Measurements from ENCODE around the gene TGM5. TPM values are rescaled to one million over a fixed set of nuclear protein-coding genes. Genes with fewer than 3 reads are reported as not detected.
"Not testable (repeated sequence)": the region's sequence is repeated elsewhere in the genome, so short reads cannot be mapped to it uniquely, and the experiment has no call there.

TGM5 gene
- polyA plus RNA-seq, 4 donors: 0.03 TPM; not detected in 3

- no peak for DNase-seq (ENCODE audit: low read depth in 4 of 4, low spot score in 3 of 4)
These were observed 15.9 kb downstream of the TGM5 start for GRCh38 chr15:43250785-43251184.

- DNase-seq (ENCODE audit: low read depth in 4 of 4, low spot score in 3 of 4): no peak
These were observed 17.0 kb downstream of the TGM5 start for GRCh38 chr15:43249699-43250203.

DNA sequence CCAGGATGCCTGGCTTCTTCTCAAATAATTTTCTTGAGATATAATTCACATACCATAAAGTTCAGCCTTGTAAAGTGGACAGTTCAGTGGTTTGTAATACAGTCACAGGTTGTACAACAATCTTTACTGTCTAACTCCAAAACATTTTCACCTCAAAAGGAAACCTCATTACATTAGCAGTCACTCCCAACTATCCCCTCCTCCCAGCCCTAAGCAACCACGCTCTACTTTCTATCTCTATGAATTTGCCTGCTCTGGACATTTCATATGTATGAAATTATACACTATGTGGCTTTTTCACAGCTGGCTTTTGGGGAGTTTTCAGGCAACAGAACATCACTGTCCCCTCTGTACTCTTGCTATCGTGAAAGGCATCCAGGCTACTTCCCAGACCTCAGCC is 17.5 kb downstream of the TGM5 start:
- no peak for DNase-seq (ENCODE audit: low read depth in 4 of 4, low spot score in 3 of 4)

DNA sequence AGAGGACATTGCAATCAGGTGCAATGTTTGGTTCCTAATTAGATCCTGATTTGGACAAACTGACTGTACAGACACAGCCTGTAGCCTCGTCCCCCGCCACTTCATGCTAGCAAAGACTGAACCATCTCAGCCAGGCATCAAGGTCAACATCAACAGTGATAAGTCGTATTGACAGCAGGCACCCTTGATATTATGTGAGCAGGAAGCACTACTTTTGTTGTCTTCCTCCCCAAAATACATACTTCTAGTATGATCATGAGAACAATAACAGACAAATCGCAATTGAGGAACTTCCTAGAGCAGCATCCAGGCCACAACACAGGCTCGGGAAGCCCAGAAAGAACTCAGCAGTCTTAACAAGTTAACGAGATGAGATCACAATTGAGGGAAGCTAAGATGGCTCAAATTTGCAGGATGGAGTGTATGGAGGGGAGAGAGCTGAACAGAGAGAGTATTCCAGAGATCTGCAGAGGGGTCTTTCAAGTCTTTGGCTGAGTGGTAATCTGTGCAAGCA is 20.4 kb downstream of the TGM5 start:
- DNase-seq (ENCODE audit: low read depth in 4 of 4, low spot score in 3 of 4): no peak

DNA sequence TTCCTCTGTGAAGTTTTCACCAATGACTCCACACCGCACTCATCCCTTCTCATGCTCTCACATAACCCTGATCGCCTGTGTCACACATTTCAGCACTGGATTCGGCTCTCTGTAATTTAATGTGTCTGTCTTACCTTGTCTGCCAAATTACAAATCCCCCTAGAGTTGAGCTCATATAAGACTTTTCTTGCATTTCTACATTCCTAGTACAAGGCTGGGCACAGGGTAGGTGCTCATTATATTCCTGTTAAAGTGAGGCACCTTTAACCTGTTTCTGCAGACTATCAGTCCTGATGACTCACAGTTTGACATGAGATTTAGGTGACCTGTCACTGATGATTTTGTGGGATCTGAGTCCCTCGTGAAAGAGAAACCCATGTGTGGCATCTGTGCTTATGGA is 22.6 kb downstream of the TGM5 start:
- no peak for DNase-seq (ENCODE audit: low read depth in 4 of 4, low spot score in 3 of 4)

- DNase-seq (ENCODE audit: low read depth in 4 of 4, low spot score in 3 of 4): no peak
These were observed 23.6 kb downstream of the TGM5 start for GRCh38 chr15:43243020-43243645.

DNA sequence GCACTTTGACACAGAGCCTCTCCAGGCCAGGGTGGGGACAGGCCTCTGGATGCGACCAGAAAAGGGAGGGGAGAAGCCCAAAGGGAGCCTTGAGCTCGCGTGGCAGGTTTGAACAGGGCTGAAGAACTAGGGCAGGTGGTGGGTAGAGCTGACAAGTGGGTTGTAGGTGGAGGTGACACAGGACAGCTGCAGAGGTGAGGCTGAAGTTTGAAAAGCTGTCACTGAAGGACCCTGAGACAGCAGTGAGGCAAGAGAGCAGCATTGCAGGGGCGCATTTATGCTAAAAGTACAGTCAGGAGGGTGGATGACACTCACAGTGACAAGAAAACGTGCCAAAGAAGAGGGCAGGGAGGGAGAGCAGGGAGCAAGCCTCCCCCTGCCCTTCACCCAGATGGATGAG is 24.1 kb downstream of the TGM5 start:
- DNase-seq (ENCODE audit: low read depth in 4 of 4, low spot score in 3 of 4): no peak

DNA sequence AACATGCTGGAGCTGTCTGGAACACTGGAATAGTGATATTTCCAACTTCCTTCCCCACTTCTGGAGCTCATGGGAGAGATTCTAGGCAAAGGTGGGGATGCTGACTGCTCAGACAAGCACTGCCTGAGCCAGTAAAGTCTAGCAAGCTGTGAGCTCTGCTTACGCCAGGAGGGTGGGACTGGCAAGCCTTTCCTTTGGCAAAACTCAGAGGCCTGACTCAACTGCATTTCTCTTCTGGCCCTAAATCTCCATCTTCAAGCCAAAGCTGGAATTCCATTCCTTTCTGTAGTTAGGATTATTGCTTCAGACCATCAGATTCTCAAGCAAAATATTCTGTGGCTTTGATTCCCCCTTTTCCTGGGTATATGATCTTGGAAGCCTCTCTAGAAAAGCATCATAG is 25.6 kb downstream of the TGM5 start:
- no peak for DNase-seq (ENCODE audit: low read depth in 4 of 4, low spot score in 3 of 4)

- no peak for DNase-seq (ENCODE audit: low read depth in 4 of 4, low spot score in 3 of 4)
These were observed 26.8 kb downstream of the TGM5 start for GRCh38 chr15:43239732-43240491.

- DNase-seq (ENCODE audit: low read depth in 4 of 4, low spot score in 3 of 4): no peak
These were observed 28.0 kb downstream of the TGM5 start for GRCh38 chr15:43238671-43239131.

DNA sequence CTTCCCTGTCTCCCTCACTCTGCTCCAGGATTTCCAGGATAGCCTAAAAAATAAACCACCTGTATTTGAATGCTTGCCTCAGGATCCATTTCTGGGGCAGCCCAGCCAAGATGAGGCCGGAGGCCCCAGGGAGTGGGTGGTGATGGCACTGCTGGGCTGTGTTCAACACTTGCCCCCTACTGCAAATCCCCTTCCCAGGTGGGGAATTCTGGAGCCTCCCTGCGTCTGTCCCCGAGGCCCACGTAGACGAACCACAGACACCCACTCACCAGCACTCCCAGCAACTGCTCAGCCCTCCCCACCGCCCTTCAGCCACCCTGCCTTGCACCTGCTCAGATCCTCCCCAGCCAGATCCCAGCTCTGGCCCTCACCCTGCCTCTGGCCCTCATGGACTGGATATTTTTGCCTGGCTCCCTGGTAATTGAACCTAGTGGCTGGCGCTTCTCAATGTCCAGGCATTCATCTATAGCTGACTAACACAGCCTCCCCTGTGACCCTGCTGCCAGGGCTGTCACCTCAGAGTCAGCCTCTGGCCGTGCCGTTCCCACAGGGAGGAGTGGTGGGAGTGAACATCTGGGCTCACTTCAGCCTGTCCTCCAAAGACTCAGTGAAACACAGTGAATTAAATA is 28.8 kb downstream of the TGM5 start:
- no peak for DNase-seq (ENCODE audit: low read depth in 4 of 4, low spot score in 3 of 4)

- DNase-seq (ENCODE audit: low read depth in 4 of 4, low spot score in 3 of 4): no peak
These were observed 31.2 kb downstream of the TGM5 start for GRCh38 chr15:43235536-43235935.

GRCh38 chr15:43232289-43232874 is 34.3 kb downstream of the TGM5 start:
- DNase-seq (ENCODE audit: low read depth in 4 of 4, low spot score in 3 of 4): no peak

GRCh38 chr15:43230640-43231115 is 36.0 kb downstream of the TGM5 start:
- DNase-seq (ENCODE audit: low read depth in 4 of 4, low spot score in 3 of 4): no peak

GRCh38 chr15:43229977-43230376 is 36.8 kb downstream of the TGM5 start:
- no peak for DNase-seq (ENCODE audit: low read depth in 4 of 4, low spot score in 3 of 4)

DNA sequence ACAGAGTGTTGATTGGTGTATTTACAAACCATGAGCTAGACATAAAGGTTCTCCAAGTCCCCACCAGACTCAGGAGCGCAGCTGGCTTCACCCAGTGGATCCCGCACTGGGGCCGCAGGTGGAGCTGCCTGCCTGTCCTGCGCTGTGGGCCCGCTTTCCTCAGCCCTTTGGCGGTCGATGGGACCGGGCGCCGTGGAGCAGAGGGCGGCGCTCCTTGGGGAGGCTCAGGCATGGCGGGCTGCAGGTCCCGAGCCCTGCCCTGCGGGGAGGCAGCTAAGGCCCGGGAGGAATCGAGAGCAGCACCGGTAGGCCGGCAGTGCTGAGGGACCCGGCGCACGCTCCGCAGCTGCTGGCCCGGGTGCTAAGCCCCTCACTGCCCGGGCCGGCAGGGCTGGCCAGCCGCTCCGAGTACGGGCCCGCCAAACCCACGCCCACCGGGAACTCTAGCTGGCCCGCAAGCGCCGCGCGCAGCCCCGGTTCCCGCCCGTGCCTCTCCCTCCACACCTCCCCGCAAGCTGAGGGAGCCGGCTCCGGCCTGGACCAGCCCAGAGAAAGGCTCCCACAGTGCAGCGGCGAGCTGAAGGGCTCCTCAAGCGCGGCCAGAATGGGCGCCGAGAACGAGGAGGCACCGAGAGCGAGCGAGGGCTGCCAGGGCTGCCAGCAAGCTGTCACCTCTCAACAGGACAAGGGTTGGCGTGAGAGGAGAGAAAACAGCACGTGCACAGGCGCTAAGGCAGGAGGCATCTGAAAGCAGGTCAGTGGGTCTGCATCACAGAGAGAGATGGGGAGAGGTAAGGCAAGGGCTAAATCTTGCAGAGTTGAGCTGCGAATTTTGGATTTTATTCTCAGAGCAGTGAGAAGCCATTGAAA is 40.1 kb downstream of the TGM5 start:
- DNase-seq (ENCODE audit: low read depth in 4 of 4, low spot score in 3 of 4): no peak

DNA sequence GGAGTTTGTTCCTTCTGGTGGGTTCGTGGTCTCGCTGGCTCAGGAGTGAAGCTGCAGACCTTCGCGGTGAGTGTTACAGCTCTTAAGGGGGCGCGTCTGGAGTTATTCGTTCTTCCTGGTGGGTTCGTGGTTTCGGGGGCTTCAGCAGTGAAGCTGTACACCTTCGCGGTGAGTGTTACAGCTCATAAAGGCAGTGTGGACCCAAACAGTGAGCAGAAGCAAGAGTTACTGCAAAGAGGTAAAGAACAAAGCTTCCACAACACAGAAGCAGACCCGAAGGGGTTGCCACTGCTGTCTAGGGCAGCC is 40.8 kb downstream of the TGM5 start:
- not testable (repeated sequence) for DNase-seq (ENCODE audit: low read depth in 4 of 4, low spot score in 3 of 4)

GRCh38 chr15:43225201-43225949 is 41.4 kb downstream of the TGM5 start:
- peak; percentile 30 to 48 (median 32) for DNase-seq (ENCODE audit: low read depth in 4 of 4, low spot score in 3 of 4)

DNA sequence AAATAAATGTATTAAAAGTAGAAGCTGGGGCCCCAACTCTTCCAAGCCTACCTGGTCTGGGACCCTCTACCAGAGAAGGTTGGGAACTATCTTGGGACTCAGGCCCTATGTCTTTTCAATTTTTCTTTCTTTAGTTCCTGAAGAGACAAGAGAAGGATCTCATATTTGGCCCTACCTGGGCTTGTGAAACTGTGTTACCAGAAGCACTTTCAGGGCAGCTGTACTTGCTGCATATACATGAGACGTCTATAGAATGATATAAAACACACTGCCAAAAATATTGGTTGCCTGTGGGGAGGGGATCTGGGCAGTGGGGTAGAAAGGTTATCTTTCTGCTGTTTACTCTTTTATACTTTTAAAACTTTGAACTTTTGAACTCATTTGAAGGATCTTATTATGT is 45.3 kb downstream of the TGM5 start:
- DNase-seq (ENCODE audit: low read depth in 4 of 4, low spot score in 3 of 4): no peak

Measured in right renal pelvis (tissue), 4 donors.